Neural cell (in vitro differentiated cells): ENCODE results near the gene JAG2. TPM values are rescaled to one million over a fixed set of nuclear protein-coding genes. Genes with fewer than 3 reads are reported as not detected.

Experiments
- H2AFZ ChIP-seq: fragments of 200-600, 300-800 bp; sonication (generic), shearing (Covaris generic); 2 replicates; pipeline ENCODE4 v1.6.0; 2014; ENCODE audit warnings: low read depth, mild to moderate bottlenecking, antibody characterized with exemption, low read length, moderate library complexity
- H3F3A ChIP-seq: fragments of 200-600 bp; shearing (Covaris generic); 2 replicates; pipeline ENCODE4 v1.6.1; 2016; ENCODE audit warnings: mild to moderate bottlenecking, moderate library complexity, mixed read lengths, antibody characterized with exemption, low read length; ENCODE audit not compliant: insufficient read depth, poor library complexity, severe bottlenecking
- H3K27ac ChIP-seq: fragments of 200-600, 300-800 bp; sonication (generic), shearing (Covaris generic); 2 replicates; pipeline ENCODE4 v1.5.1; 2014; ENCODE audit warnings: mild to moderate bottlenecking, low read length, moderate library complexity
- H3K27me3 ChIP-seq: fragments of 300-800, 200-600 bp; sonication (generic), shearing (Covaris generic); 2 replicates; pipeline ENCODE4 v1.6.0; 2014; ENCODE audit warnings: mild to moderate bottlenecking, low read depth, low read length, moderate library complexity; ENCODE audit not compliant: insufficient read depth
- H3K36me3 ChIP-seq: fragments of 300-800, 200-600 bp; sonication (generic), shearing (Covaris generic); 2 replicates; pipeline ENCODE4 v1.5.1; 2014; ENCODE audit warnings: mild to moderate bottlenecking, antibody characterized with exemption, low read length, moderate library complexity; ENCODE audit not compliant: insufficient read depth
- H3K4me2 ChIP-seq: fragments of 300-800, 200-600 bp; sonication (generic), shearing (Covaris generic); 2 replicates; pipeline ENCODE4 v1.6.0; 2014; ENCODE audit warnings: mild to moderate bottlenecking, low read length
- H3K4me3 ChIP-seq: fragments of 300-800, 200-600 bp; sonication (generic), shearing (Covaris generic); 2 replicates; pipeline ENCODE4 v1.5.1; 2014; ENCODE audit warnings: mild to moderate bottlenecking, low read length, moderate library complexity
- H3K79me2 ChIP-seq: fragments of 200-600 bp; shearing (Covaris generic); replicated peaks from 2 replicates; pipeline ENCODE4 v1.6.0; 2014; ENCODE audit warnings: mild to moderate bottlenecking, low read length, moderate library complexity; ENCODE audit not compliant: insufficient read depth
- H3K9ac ChIP-seq: fragments of 300-800, 200-600 bp; sonication (generic), shearing (Covaris generic); 2 replicates; pipeline ENCODE4 v1.6.1; 2016; ENCODE audit warnings: mild to moderate bottlenecking, low read length, mixed read lengths
- H3K9me2 ChIP-seq: fragments of 200-600 bp; shearing (Covaris generic); 2 replicates; pipeline ENCODE4 v1.6.1; 2016; ENCODE audit warnings: mild to moderate bottlenecking, low read length, mixed read lengths; ENCODE audit not compliant: insufficient read depth
- H3K9me3 ChIP-seq: fragments of 200-600, 300-800 bp; sonication (generic), shearing (Covaris generic); 2 replicates; pipeline ENCODE4 v1.6.1; 2016; ENCODE audit warnings: mild to moderate bottlenecking, mixed run types, low read length, moderate library complexity, mixed read lengths
- H4K20me1 ChIP-seq: fragments of 200-600 bp; shearing (Covaris generic); 2 replicates; pipeline ENCODE4 v1.6.1; 2016; ENCODE audit warnings: mild to moderate bottlenecking, mixed run types; ENCODE audit not compliant: insufficient read depth
- CTCF ChIP-seq: fragments of 450-650 bp; IDR thresholded peaks from 2 replicates; pipeline ENCODE4 v1.5.1; 2014; ENCODE audit warnings: antibody characterized with exemption, mild to moderate bottlenecking, moderate library complexity; ENCODE audit not compliant: poor library complexity, severe bottlenecking
- EP300 ChIP-seq: fragments of 450-650 bp; conservative IDR thresholded peaks from 2 replicates; pipeline ENCODE4 v1.6.1; 2014; ENCODE audit warnings: antibody characterized with exemption, mild to moderate bottlenecking, moderate library complexity; ENCODE audit not compliant: poor library complexity, severe bottlenecking
- EZH2 ChIP-seq: fragments of 200-600, 300-800 bp; shearing (Covaris generic), sonication (generic); IDR thresholded peaks from 2 replicates; pipeline ENCODE4 v1.6.1; 2014; ENCODE audit warnings: antibody characterized with exemption, low read length, borderline replicate concordance, mild to moderate bottlenecking; ENCODE audit not compliant: insufficient read depth, poor library complexity, severe bottlenecking
- MXI1 ChIP-seq: fragments of 450-650 bp; conservative IDR thresholded peaks from 2 replicates; pipeline ENCODE4 v1.6.1; 2014; ENCODE audit warnings: antibody characterized with exemption, mild to moderate bottlenecking; ENCODE audit not compliant: poor library complexity, severe bottlenecking
- POLR2AphosphoS5 ChIP-seq: IDR thresholded peaks from 2 replicates; pipeline ENCODE4 v1.6.1; 2012
- RAD21 ChIP-seq: fragments of 450-650 bp; conservative IDR thresholded peaks from 2 replicates; pipeline ENCODE4 v1.6.1; 2014; ENCODE audit warnings: antibody characterized with exemption, mild to moderate bottlenecking, moderate library complexity
- REST ChIP-seq: IDR thresholded peaks from 2 replicates; pipeline ENCODE4 v1.6.1; 2012; ENCODE audit warnings: borderline replicate concordance
- SMC3 ChIP-seq: fragments of 450-650 bp; conservative IDR thresholded peaks from 2 replicates; pipeline ENCODE4 v1.6.1; 2014; ENCODE audit warnings: antibody characterized with exemption, mild to moderate bottlenecking, moderate library complexity; ENCODE audit not compliant: poor library complexity
- TAF1 ChIP-seq: IDR thresholded peaks from 2 replicates; pipeline ENCODE4 v1.6.1; 2012; ENCODE audit warnings: low read depth
- polyA plus RNA-seq: library from polyadenylated mRNA; depleted of rRNA; stranded (reverse); fragments of >200 nt; gene quantifications from 2 replicates; pipeline ENCODE4 v1.2.3, GENCODE V29; 2014

Gene JAG2
- polyA plus RNA-seq, 1 donor from 2014 or later, result 20.3 TPM

- no peak overlapping the region for H3K4me3 ChIP-seq
- TF ChIP-seq RAD21 (no peak), POLR2AphosphoS5 (no peak), EP300 (no peak), SMC3 (no peak), CTCF (no peak), MXI1 (no peak), TAF1 (no peak), EZH2 (no peak), REST (no peak)
- no peaks in the 10 kb centered on the region for H3F3A ChIP-seq
- no peak overlapping the region for H3K27ac ChIP-seq
- H3K9me2 ChIP-seq, result no peaks in the 10 kb centered on the region
- no peaks in the 10 kb centered on the region for H4K20me1 ChIP-seq
- no peak overlapping the region for H2AFZ ChIP-seq
- H3K9ac ChIP-seq, result no peak overlapping the region
- H3K36me3 ChIP-seq, result no peaks in the 10 kb centered on the region
- H3K27me3 ChIP-seq, result peaks cover 5% of the 10 kb centered on the region
- no peaks in the 10 kb centered on the region for H3K9me3 ChIP-seq
- no peaks in the 10 kb centered on the region for H3K79me2 ChIP-seq
- no peak overlapping the region for H3K4me2 ChIP-seq
These were observed 1.4 kb upstream of the JAG2 start for GRCh38 chr14:105169776-105170655.

GRCh38 chr14:105168979-105169507, 467 bp upstream of the JAG2 start:
- Histone ChIP-seq H4K20me1 (no peaks in the 10 kb centered on the region), H2AFZ (no peak overlapping the region), H3K4me2 (no peak overlapping the region)

More at GRCh38 chr14:105168979-105169507, 467 bp upstream of the JAG2 start:
- Histone ChIP-seq H3K36me3 (no peaks in the 10 kb centered on the region), H3K9me2 (no peaks in the 10 kb centered on the region), H3K27ac (no peak overlapping the region), H3K4me3 (peak overlapping the region; percentile 61), H3K9ac (peak overlapping the region; percentile 20), H3K9me3 (no peaks in the 10 kb centered on the region), H3K79me2 (no peaks in the 10 kb centered on the region), H3F3A (no peaks in the 10 kb centered on the region), H3K27me3 (peaks cover 5% of the 10 kb centered on the region)
- TF ChIP-seq MXI1, result peak; percentile 27
- peak; percentile 39 for TF ChIP-seq RAD21
- peak; percentile 57 for TF ChIP-seq SMC3
- TF ChIP-seq EZH2, result no peak
- peak; percentile 68 for TF ChIP-seq CTCF
- TF ChIP-seq EP300, result no peak
- no peak for TF ChIP-seq TAF1
